RCC 7860 (cell line): Measurements from ENCODE around the gene AK5.

Source experiments
- DNase-seq: peaks from one replicate; pipeline ENCODE4 v3.0.0-alpha.2; 2015; ENCODE audit warnings: low spot score
- FAIRE-seq: peaks from 2 replicates; lab custom pipeline; 2012; peaks lifted over from hg19 to GRCh38; lab: Jason Lieb, UNC

AK5 gene

GRCh38 chr1:77565321-77565720, 283.5 kb downstream of the AK5 start:
- FAIRE-seq = no peak
- DNase-seq = no peak

GRCh38 chr1:77571642-77572041, 289.8 kb downstream of the AK5 start:
- no peak for DNase-seq
- no peak for FAIRE-seq

- FAIRE-seq = no peak
- DNase-seq = no peak
These were observed 297.7 kb downstream of the AK5 start for GRCh38 chr1:77579547-77579946.

- FAIRE-seq = no peak
- DNase-seq = no peak
These were observed 301.1 kb downstream of the AK5 start for GRCh38 chr1:77582905-77583304.

GRCh38 chr1:77583483-77583882, 301.7 kb downstream of the AK5 start:
- FAIRE-seq = no peak
- DNase-seq = no peak

DNA sequence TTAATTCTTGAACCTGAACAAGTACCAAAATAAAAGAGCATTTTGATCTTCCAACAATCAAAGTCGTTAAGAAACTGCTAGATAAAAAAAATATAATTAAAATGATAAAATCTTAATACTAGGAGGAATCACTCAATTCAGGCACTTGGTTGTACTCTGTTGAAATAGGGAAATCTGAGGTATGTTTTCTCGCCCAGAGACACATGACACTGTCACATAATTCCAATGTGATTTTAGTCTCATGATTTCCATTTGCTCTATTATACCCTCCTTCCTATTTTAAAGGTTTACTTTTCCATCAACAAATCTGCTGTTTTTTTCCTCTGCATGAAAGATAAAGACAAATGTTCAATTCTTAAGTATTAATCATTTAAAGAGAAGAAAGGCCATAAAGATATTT, 303.1 kb downstream of the AK5 start:
- no peak for FAIRE-seq
- no peak for DNase-seq

DNA sequence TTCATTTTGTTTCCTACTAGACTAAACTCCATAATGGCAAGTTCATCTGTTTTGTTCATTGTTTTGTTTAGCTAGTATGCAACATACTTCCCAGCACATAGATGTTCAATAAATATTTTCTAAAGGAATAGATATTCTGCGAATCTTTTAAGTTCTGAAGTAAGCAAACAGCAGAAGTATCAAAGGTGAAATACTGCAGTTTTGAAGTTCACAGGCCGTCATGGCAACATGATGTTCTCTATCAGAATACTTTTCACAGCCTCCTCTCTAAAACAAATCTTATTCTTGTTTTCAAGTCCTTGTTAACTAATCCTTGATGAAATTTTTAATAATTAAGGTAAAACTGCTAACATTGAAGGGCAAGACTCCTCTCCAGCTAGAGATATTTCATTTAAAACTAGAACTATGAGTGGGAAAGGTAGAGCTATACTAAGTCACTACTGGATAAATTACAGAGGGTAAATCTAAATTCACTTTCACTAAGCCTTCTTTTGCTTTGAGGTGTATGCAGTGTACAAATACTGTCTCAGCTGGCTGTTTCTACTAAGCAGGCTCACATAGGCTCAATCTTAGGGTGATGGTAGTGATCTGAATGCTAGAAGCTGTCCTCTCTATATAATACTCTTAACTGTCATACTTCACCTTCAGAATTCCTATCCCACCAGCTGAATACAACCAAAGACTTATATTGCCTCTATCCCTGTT, 303.9 kb downstream of the AK5 start:
- FAIRE-seq (no peak), DNase-seq (no peak)

DNA sequence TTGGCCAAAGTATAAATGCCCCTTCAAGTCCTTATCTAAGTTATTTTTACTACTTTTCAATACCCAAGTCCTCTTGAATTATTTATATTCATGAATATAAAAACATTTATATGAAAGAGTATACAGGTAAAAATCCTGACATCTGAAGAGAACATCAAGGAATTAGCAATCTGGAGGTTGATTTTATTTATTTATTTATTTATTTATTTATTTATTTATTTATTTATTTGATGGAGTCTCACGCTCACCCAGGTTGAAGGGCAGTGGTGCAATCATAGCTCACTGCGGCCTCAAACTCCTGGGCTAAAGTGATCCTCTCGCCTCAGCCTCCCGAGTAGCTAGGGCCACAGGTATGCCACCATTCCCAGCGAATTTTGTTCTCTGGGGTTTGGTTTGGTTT, 307.4 kb downstream of the AK5 start:
- DNase-seq (no peak), FAIRE-seq (no peak)

- no peak for FAIRE-seq
- no peak for DNase-seq
These were observed 308.8 kb downstream of the AK5 start for GRCh38 chr1:77590651-77591050.

DNA sequence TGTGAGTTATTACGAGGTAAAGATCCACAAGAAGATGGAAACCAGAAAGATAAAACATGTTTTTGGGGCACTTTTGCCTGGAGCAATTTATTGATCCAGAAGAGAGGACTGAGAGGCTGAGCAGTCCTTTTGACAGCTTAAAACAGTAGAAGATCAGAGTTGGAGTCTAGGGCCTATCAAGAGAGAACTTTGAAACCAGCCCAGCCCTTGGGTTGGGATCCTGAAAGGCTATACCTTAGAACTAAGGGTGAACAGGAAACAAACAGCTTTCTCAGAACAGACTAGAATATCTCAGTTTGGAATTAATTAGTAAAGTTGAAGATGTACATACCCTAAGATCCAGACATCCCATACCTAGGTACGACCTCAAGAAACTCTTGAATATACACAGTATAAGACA, 311.1 kb downstream of the AK5 start:
- FAIRE-seq (no peak), DNase-seq (no peak)

- FAIRE-seq = no peak
These were observed 312.7 kb downstream of the AK5 start for GRCh38 chr1:77594366-77595112.

DNA sequence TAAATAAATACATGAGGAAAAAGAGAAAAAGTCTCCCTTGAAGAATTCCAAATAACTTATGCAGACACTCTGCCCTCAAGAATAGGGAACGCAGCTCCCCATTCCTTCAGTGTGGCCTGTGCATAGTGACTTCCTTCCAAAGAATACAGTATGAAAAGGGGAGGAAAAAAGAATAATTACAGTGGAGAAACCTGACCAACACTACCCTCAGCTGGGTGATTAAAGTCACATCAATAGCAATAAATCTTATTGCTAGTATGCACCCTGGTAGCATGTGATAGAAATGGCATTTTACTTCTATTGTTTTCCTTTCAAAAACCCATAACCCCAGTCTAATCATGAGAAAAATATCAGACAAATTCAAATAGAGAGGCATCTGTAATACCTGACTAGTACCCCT, 315.5 kb downstream of the AK5 start:
- DNase-seq = no peak
- FAIRE-seq = no peak

More at GRCh38 chr1:77594366-77595112, 312.7 kb downstream of the AK5 start:
- no peak for DNase-seq

DNA sequence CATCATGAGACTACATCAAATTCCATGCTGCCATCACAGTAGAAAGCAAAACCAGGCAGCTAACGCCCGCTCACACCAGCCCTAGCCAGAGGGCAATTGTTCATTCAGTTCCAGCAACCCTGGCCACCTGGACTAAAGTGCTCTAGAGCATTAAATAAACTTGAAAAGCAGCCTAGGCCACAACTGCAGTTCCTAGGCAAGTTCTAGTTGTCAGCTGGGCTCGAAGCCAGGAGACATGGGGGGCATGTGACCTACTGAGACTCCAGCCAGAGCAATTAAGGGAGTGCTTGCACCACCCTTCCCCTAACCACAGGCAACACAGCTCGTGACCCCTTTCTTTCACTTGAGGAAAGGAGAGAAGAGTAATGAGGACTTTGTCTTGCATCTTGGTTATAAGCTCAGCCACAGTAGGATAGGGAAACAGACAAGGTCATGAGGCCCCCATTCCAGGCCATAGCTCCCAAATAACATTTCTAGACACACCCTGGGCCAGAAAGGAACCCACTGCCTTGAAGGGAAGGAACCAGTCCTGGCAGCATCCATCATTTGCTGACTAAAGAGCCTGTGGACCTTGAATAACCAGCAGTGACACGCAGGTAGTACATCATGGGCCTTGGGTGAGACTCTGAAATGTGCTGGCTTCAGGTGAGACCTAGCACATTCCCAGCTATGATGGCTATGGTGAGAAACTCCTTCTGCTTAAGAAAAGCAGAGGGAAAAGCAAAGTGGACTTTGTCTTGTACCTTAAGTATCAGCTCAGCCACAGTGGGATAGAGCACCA, 323.6 kb downstream of the AK5 start:
- FAIRE-seq (peak; percentile 35), DNase-seq (peak; percentile 22)

DNA sequence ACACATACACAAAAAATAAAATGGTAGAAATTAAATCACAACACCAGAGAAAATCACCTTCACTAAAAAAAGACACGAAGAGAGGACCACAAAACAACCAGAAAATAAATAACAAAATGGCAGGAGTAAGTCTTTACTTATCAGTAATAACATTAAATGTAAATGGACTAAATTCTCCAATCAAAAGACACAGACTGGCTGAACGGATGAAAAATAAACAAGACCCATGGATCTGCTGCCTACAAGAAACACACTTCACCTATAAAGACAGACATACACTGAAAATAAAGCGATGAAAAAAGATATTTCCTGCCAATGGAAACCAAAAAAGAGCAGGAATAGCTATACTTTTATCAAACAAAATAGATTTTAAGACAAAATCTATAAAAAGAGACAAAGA, 327.1 kb downstream of the AK5 start:
- no peak for DNase-seq
- no peak for FAIRE-seq
